Esophagus squamous epithelium (tissue), 5 donors: ENCODE data around the gene OPTC. TPM values are rescaled to one million over a fixed set of nuclear protein-coding genes. Genes with fewer than 3 reads are reported as not detected.
"Not testable (repeated sequence)": the region's sequence is repeated elsewhere in the genome, so short reads cannot be mapped to it uniquely, and the experiment has no call there.

Source experiments
- DNase-seq: peaks from one replicate; lab custom pipeline; 2025; lab: John Stamatoyannopoulos, UW
- H3K27ac ChIP-seq, 4 donors: fragments of 200-600 bp; sonication (generic); one replicate each; pipeline ENCODE4 v1.5.1; 2016 to 2019; ENCODE audit warnings: mild to moderate bottlenecking in 1 of 4
- H3K27me3 ChIP-seq, 4 donors: fragments of 200-600 bp; sonication (generic); 1 replicate in 3 of 4; 2 replicates in 1 of 4; pipeline versions ENCODE4 v1.5.1 to v1.6.0; 2017 to 2021; ENCODE audit warnings: antibody characterized with exemption in 1 of 4
- H3K36me3 ChIP-seq, 3 donors: fragments of 200-600 bp; sonication (generic); one replicate each; pipeline ENCODE4 v1.5.1; 2016 to 2019
- H3K4me1 ChIP-seq, 3 donors: fragments of 200-600 bp; sonication (generic); one replicate each; pipeline ENCODE4 v1.5.1; 2017 to 2019
- H3K4me3 ChIP-seq, 4 donors: fragments of 200-600 bp; sonication (generic); 1 replicate in 3 of 4; 2 replicates in 1 of 4; pipeline ENCODE4 v1.5.1; 2016 to 2019; ENCODE audit warnings: mild to moderate bottlenecking in 2 of 4, moderate library complexity in 1 of 4
- H3K9me3 ChIP-seq, 3 donors: fragments of 200-600 bp; sonication (generic); one replicate each; pipeline ENCODE4 v1.5.1; 2016 to 2019
- CTCF ChIP-seq, 6 experiments: fragments of 450-650 bp in 4 of 6; fragments of 200-600 bp in 2 of 6; sonication (generic) in 2 of 6; IDR thresholded peaks; one replicate each; pipeline ENCODE4 v1.5.1; 2016 to 2019; ENCODE audit warnings: antibody characterized with exemption in 6 of 6, mild to moderate bottlenecking in 4 of 6, moderate library complexity in 4 of 6
- POLR2A ChIP-seq, 4 donors: fragments of 450-650 bp; IDR thresholded peaks; one replicate each; pipeline ENCODE4 v1.6.1; 2017; ENCODE audit warnings: antibody characterized with exemption in 4 of 4, mild to moderate bottlenecking in 4 of 4, moderate library complexity in 3 of 4
- WGBS, 2 donors: methylation state at CpG; one replicate each; pipeline ENCODE4 v1.1.5; 2018; 5-methylcytosine and 5-hydroxymethylcytosine counted together
- intact Hi-C: fragments of 100-400 bp; cut with DNase I; formaldehyde crosslinking; loops from one replicate; pipeline ENCODE4 v1.15.0; 2022
- total RNA-seq, 4 donors: library from RNA; depleted of rRNA; stranded (reverse); fragments of >200 nt; gene quantifications; one replicate each; pipeline ENCODE4 v1.1.0, GENCODE V29; 2016
- donor health status: DM: yes; HTN: yes; CAD: no.

OPTC gene
- total RNA-seq, 4 donors from 2014 or later: not detected

- H3K27me3 ChIP-seq: peaks cover 0 to 17% (median 0%) of the 10 kb centered on the region in 4 donors
Measured at GRCh38 chr1:203464743-203465142, 29.2 kb upstream of the OPTC start.

GRCh38 chr1:203465146-203465798, 28.7 kb upstream of the OPTC start:
- TF ChIP-seq CTCF (IDR thresholded peaks at IDR 0.05) (no peak), POLR2A (IDR thresholded peaks at IDR 0.05) (no peak)
- no peak overlapping the region for H3K4me3 ChIP-seq
- peak overlapping the region; percentile 73 to 98 (median 90) for H3K27ac ChIP-seq
- WGBS, 2 donors: 77 to 89% methylated on average over 6 to 8 of the region's 11 CpGs
- intact Hi-C loops: no loop called here
- no peak for DNase-seq
- peaks cover 12 to 60% (median 43%) of the 10 kb centered on the region in 3 donors for H3K4me1 ChIP-seq
- H3K27me3 ChIP-seq: peaks cover 0 to 17% (median 0%) of the 10 kb centered on the region in 4 donors
- H3K36me3 ChIP-seq: no peaks in the 10 kb centered on the region
- no peaks in the 10 kb centered on the region for H3K9me3 ChIP-seq

More at GRCh38 chr1:203464743-203465142, 29.2 kb upstream of the OPTC start:
- H3K36me3 ChIP-seq: no peaks in the 10 kb centered on the region
- intact Hi-C loops: no loop called here
- H3K9me3 ChIP-seq: no peaks in the 10 kb centered on the region
- no peak for DNase-seq
- peak overlapping the region; percentile 73 to 98 (median 90) for H3K27ac ChIP-seq
- WGBS, 2 donors: 70 to 80% methylated on average over 1 to 3 of the region's 3 CpGs
- H3K4me3 ChIP-seq: no peak overlapping the region
- H3K4me1 ChIP-seq: peaks cover 12 to 60% (median 41%) of the 10 kb centered on the region in 3 donors
- no peak for TF ChIP-seq POLR2A (IDR thresholded peaks at IDR 0.05)

- intact Hi-C loops: no loop called here
- H3K36me3 ChIP-seq: no peaks in the 10 kb centered on the region
- peak overlapping the region; percentile 73 to 98 (median 90) for H3K27ac ChIP-seq
- no peaks in the 10 kb centered on the region for H3K9me3 ChIP-seq
- H3K4me1 ChIP-seq: peaks cover 12 to 60% (median 44%) of the 10 kb centered on the region in 3 donors
- WGBS, 2 donors: 26 to 29% methylated on average over 7 of the region's 7 CpGs
- no peak for DNase-seq
- no peak overlapping the region for H3K4me3 ChIP-seq
- TF ChIP-seq CTCF (IDR thresholded peaks at IDR 0.05) (peak in 1 of 6 experiments; percentile 10), POLR2A (IDR thresholded peaks at IDR 0.05) (peak in 1 of 4 donors; percentile 42)
- peaks cover 0 to 17% (median 0%) of the 10 kb centered on the region in 4 donors for H3K27me3 ChIP-seq
Measured at GRCh38 chr1:203465948-203466347, 28.0 kb upstream of the OPTC start.

- Histone ChIP-seq H3K27me3 (peaks cover 0 to 17% (median 0%) of the 10 kb centered on the region in 4 donors), H3K4me1 (peaks cover 12 to 60% (median 44%) of the 10 kb centered on the region in 3 donors), H3K27ac (peak overlapping the region; percentile 73 to 98 (median 90))
- H3K9me3 ChIP-seq, H3K4me3 ChIP-seq, intact Hi-C loops, H3K36me3 ChIP-seq, DNase-seq: not testable (repeated sequence)
- 63 to 71% methylated on average over 13 of the region's 13 CpGs for WGBS, 2 donors
Measured at GRCh38 chr1:203466906-203467549, 26.9 kb upstream of the OPTC start.

GRCh38 chr1:203467550-203467921, 26.4 kb upstream of the OPTC start:
- Histone ChIP-seq H3K27ac (peak overlapping the region; percentile 73 to 98 (median 90)), H3K27me3 (peaks cover 0 to 20% (median 0%) of the 10 kb centered on the region in 4 donors), H3K4me1 (peaks cover 12 to 57% (median 44%) of the 10 kb centered on the region in 3 donors), H3K36me3 (no peaks in the 10 kb centered on the region), H3K4me3 (no peak overlapping the region), H3K9me3 (no peaks in the 10 kb centered on the region)
- whole genome bisulfite sequencing, 2 donors: 56 to 75% methylated on average over 9 of the region's 9 CpGs
- DNase-seq: no peak
- intact Hi-C loops: no loop called here
- no peak for TF ChIP-seq CTCF (IDR thresholded peaks at IDR 0.05)

- Histone ChIP-seq H3K36me3 (no peaks in the 10 kb centered on the region), H3K4me3 (no peak overlapping the region), H3K9me3 (no peaks in the 10 kb centered on the region), H3K27ac (peak overlapping the region in 3 of 4 donors; percentile 89 to 98 (median 92)), H3K4me1 (peaks cover 12 to 49% (median 43%) of the 10 kb centered on the region in 3 donors), H3K27me3 (peaks cover 0 to 16% (median 0%) of the 10 kb centered on the region in 4 donors)
- WGBS, 2 donors: 93% methylated on average over 2 of the region's 2 CpGs
- intact Hi-C loops: no loop called here
- no peak for DNase-seq
- no peak for TF ChIP-seq CTCF (IDR thresholded peaks at IDR 0.05)
- TF ChIP-seq POLR2A (IDR thresholded peaks at IDR 0.05): no peak
Measured at GRCh38 chr1:203468326-203468725, 25.6 kb upstream of the OPTC start.
